Measurements from ENCODE around the gene COL18A1. TPM values are rescaled to one million over a fixed set of nuclear protein-coding genes. Genes with fewer than 3 reads are reported as not detected.

The COL18A1 gene
- total and polyA plus RNA-seq, 5 donors from 2014 or later: 0.29 to 2.7 (median 1.3) TPM

GRCh38 chr21:45546636-45547544, 141.9 kb downstream of the COL18A1 start:
- H3K4me3 Mint-ChIP-seq: peak overlapping the region in 2 of 4 donors; percentile 53 to 59
- H3K4me1 Mint-ChIP-seq: peaks cover 5 to 35% (median 22%) of the 10 kb centered on the region in 4 donors
- no peak for DNase-seq

GRCh38 chr21:45547545-45547900, 142.6 kb downstream of the COL18A1 start:
- peaks cover 5 to 36% (median 23%) of the 10 kb centered on the region in 4 donors for H3K4me1 Mint-ChIP-seq
- ATAC-seq (ENCODE audit: low read depth in 2 of 2) (no peak), DNase-seq (no peak)
- H3K27ac ChIP-seq (ENCODE audit: insufficient read depth, low read length, poor library complexity, severe bottlenecking): no peak overlapping the region
- no peak overlapping the region for H3K4me3 ChIP-seq (ENCODE audit: low read depth, low read length)
- peak overlapping the region in 2 of 4 donors; percentile 20 to 26 for H3K4me3 Mint-ChIP-seq
- H3K36me3 ChIP-seq (ENCODE audit: control insufficient read depth, insufficient read depth, low read length): no peaks in the 10 kb centered on the region
- H3K4me1 ChIP-seq (ENCODE audit: control insufficient read depth, insufficient read depth, low read length, poor library complexity, severe bottlenecking): peaks cover 35% of the 10 kb centered on the region
- no peaks in the 10 kb centered on the region for H3K27me3 ChIP-seq (ENCODE audit: control insufficient read depth, insufficient read depth, low read length)
- peak overlapping the region in 2 of 3 donors; percentile 17 to 21 for H3K27ac Mint-ChIP-seq
- H3K27me3 Mint-ChIP-seq: no peaks in the 10 kb centered on the region
- no peaks in the 10 kb centered on the region for H3K9me3 ChIP-seq (ENCODE audit: control insufficient read depth in 2 of 2, low read length in 2 of 2)
- no peaks in the 10 kb centered on the region for H3K9me3 Mint-ChIP-seq
- H3K36me3 Mint-ChIP-seq: no peaks in the 10 kb centered on the region

More at GRCh38 chr21:45546636-45547544, 141.9 kb downstream of the COL18A1 start:
- H3K27ac ChIP-seq (ENCODE audit: insufficient read depth, low read length, poor library complexity, severe bottlenecking): no peak overlapping the region
- no peaks in the 10 kb centered on the region for H3K9me3 ChIP-seq (ENCODE audit: control insufficient read depth in 2 of 2, low read length in 2 of 2)
- H3K4me1 ChIP-seq (ENCODE audit: control insufficient read depth, insufficient read depth, low read length, poor library complexity, severe bottlenecking): peaks cover 31% of the 10 kb centered on the region
- Mint-ChIP-seq H3K36me3 (no peaks in the 10 kb centered on the region), H3K27me3 (no peaks in the 10 kb centered on the region), H3K27ac (peak overlapping the region in 1 of 3 donors; percentile 52), H3K9me3 (no peaks in the 10 kb centered on the region)
- H3K36me3 ChIP-seq (ENCODE audit: control insufficient read depth, insufficient read depth, low read length): no peaks in the 10 kb centered on the region
- ATAC-seq (ENCODE audit: low read depth in 2 of 2): no peak
- H3K27me3 ChIP-seq (ENCODE audit: control insufficient read depth, insufficient read depth, low read length): no peaks in the 10 kb centered on the region
- H3K4me3 ChIP-seq (ENCODE audit: low read depth, low read length): no peak overlapping the region

DNA sequence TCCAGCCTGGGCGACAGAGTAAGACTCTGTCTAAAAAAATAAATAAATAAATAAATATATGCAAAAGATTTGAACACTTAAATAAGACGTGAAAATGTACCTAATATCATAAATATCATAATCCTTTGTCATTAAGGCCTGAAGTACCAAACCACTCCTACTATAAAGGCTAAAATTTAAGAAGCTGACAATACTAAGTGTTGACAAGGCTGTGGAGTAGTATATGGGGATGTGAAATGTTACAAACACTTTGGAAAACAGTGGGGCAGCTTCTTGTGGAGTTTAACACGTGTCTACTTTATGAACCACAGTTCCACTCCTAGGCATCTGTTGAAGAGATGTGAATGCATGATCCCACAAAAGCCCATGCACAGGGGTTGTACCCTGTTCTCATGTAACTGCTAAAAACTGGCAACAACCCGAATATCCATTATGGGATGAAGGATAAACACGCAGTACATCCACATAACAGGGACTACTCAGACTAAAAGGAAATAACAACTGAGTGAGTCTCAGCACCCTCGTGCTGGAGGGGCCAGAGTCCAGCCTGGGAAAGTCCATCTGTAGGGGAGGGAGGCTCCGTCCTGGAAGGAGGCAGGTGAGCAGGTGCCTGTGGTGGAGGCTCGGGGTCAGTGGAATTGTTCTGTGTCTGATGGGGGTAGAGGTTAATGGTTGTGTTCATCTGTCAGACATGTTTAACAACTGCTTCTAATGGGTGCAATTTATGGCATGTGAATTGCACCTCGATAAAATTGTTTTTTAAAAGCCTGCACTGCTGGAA, 143.9 kb downstream of the COL18A1 start:
- Mint-ChIP-seq H3K9me3 (no peaks in the 10 kb centered on the region), H3K27me3 (no peaks in the 10 kb centered on the region), H3K27ac (peak overlapping the region in 2 of 3 donors; percentile 48 to 87), H3K4me3 (peak overlapping the region; percentile 33 to 80 (median 61)), H3K4me1 (peaks cover 5 to 36% (median 24%) of the 10 kb centered on the region in 4 donors), H3K36me3 (no peaks in the 10 kb centered on the region)
- H3K27me3 ChIP-seq (ENCODE audit: control insufficient read depth, insufficient read depth, low read length): no peaks in the 10 kb centered on the region
- H3K4me1 ChIP-seq (ENCODE audit: control insufficient read depth, insufficient read depth, low read length, poor library complexity, severe bottlenecking): peaks cover 33% of the 10 kb centered on the region
- no peak overlapping the region for H3K4me3 ChIP-seq (ENCODE audit: low read depth, low read length)
- H3K9me3 ChIP-seq (ENCODE audit: control insufficient read depth in 2 of 2, low read length in 2 of 2): no peaks in the 10 kb centered on the region
- DNase-seq (no peak), ATAC-seq (ENCODE audit: low read depth in 2 of 2) (no peak)
- no peaks in the 10 kb centered on the region for H3K36me3 ChIP-seq (ENCODE audit: control insufficient read depth, insufficient read depth, low read length)
- no peak overlapping the region for H3K27ac ChIP-seq (ENCODE audit: insufficient read depth, low read length, poor library complexity, severe bottlenecking)

GRCh38 chr21:45549626-45550463, 144.9 kb downstream of the COL18A1 start:
- peaks cover 38% of the 10 kb centered on the region for H3K4me1 ChIP-seq (ENCODE audit: control insufficient read depth, insufficient read depth, low read length, poor library complexity, severe bottlenecking)
- H3K27me3 Mint-ChIP-seq: no peaks in the 10 kb centered on the region
- peaks cover 8 to 42% (median 26%) of the 10 kb centered on the region in 4 donors for H3K4me1 Mint-ChIP-seq
- DNase-seq (no peak), ATAC-seq (ENCODE audit: low read depth in 2 of 2) (no peak)
- H3K4me3 Mint-ChIP-seq: peak overlapping the region in 2 of 4 donors; percentile 68 to 86
- peak overlapping the region in 2 of 3 donors; percentile 48 to 87 for H3K27ac Mint-ChIP-seq
- peak overlapping the region; percentile 38 for H3K4me3 ChIP-seq (ENCODE audit: low read depth, low read length)
- H3K36me3 ChIP-seq (ENCODE audit: control insufficient read depth, insufficient read depth, low read length): no peaks in the 10 kb centered on the region
- peak overlapping the region; percentile 47 for H3K27ac ChIP-seq (ENCODE audit: insufficient read depth, low read length, poor library complexity, severe bottlenecking)
- no peaks in the 10 kb centered on the region for H3K9me3 ChIP-seq (ENCODE audit: control insufficient read depth in 2 of 2, low read length in 2 of 2)
- H3K9me3 Mint-ChIP-seq: no peaks in the 10 kb centered on the region
- no peaks in the 10 kb centered on the region for H3K36me3 Mint-ChIP-seq
- H3K27me3 ChIP-seq (ENCODE audit: control insufficient read depth, insufficient read depth, low read length): no peaks in the 10 kb centered on the region

- Mint-ChIP-seq H3K36me3 (no peaks in the 10 kb centered on the region), H3K9me3 (no peaks in the 10 kb centered on the region), H3K27ac (peak overlapping the region; percentile 76 to 89 (median 82)), H3K4me3 (peak overlapping the region; percentile 44 to 86 (median 70)), H3K27me3 (no peaks in the 10 kb centered on the region), H3K4me1 (peaks cover 8 to 43% (median 26%) of the 10 kb centered on the region in 4 donors)
- ATAC-seq (ENCODE audit: low read depth in 2 of 2) (peak; percentile 12 to 18), DNase-seq (peak in 1 of 3 donors; percentile 45)
- no peaks in the 10 kb centered on the region for H3K27me3 ChIP-seq (ENCODE audit: control insufficient read depth, insufficient read depth, low read length)
- H3K36me3 ChIP-seq (ENCODE audit: control insufficient read depth, insufficient read depth, low read length): no peaks in the 10 kb centered on the region
- H3K4me1 ChIP-seq (ENCODE audit: control insufficient read depth, insufficient read depth, low read length, poor library complexity, severe bottlenecking): peaks cover 41% of the 10 kb centered on the region
- peak overlapping the region; percentile 46 for H3K4me3 ChIP-seq (ENCODE audit: low read depth, low read length)
- no peaks in the 10 kb centered on the region for H3K9me3 ChIP-seq (ENCODE audit: control insufficient read depth in 2 of 2, low read length in 2 of 2)
- peak overlapping the region; percentile 60 for H3K27ac ChIP-seq (ENCODE audit: insufficient read depth, low read length, poor library complexity, severe bottlenecking)
These were observed 145.7 kb downstream of the COL18A1 start for GRCh38 chr21:45550522-45551210.

DNA sequence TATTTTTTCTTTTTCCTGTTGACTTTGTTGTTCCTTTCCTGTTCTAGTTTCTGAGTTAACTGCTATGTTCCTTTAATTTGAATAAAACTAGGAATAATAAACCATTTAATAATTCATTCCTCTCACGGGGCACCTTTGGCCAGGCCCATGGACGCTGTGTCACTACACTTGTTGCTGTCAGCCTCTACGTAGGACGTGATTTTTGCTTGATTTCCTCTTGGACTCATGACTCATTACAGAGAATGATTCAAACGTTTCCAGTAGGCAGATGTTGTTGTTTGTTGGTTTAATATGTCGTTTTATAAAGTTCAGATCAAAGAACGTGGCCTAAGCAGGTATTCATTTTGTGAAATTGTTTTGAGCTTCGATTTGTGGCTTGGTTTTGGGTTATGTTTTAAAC, 146.4 kb downstream of the COL18A1 start:
- Histone ChIP-seq H3K27me3 (ENCODE audit: control insufficient read depth, insufficient read depth, low read length) (no peaks in the 10 kb centered on the region), H3K27ac (ENCODE audit: insufficient read depth, low read length, poor library complexity, severe bottlenecking) (peak overlapping the region; percentile 60), H3K4me3 (ENCODE audit: low read depth, low read length) (peak overlapping the region; percentile 46), H3K4me1 (ENCODE audit: control insufficient read depth, insufficient read depth, low read length, poor library complexity, severe bottlenecking) (peaks cover 44% of the 10 kb centered on the region), H3K36me3 (ENCODE audit: control insufficient read depth, insufficient read depth, low read length) (no peaks in the 10 kb centered on the region), H3K9me3 (ENCODE audit: control insufficient read depth in 2 of 2, low read length in 2 of 2) (no peaks in the 10 kb centered on the region)
- Mint-ChIP-seq H3K36me3 (no peaks in the 10 kb centered on the region), H3K4me1 (peaks cover 8 to 43% (median 26%) of the 10 kb centered on the region in 4 donors), H3K4me3 (peak overlapping the region; percentile 65 to 86 (median 76)), H3K27me3 (no peaks in the 10 kb centered on the region), H3K27ac (peak overlapping the region; percentile 76 to 98 (median 89)), H3K9me3 (no peaks in the 10 kb centered on the region)
- peak in 2 of 3 donors; percentile 14 to 63 for DNase-seq
- ATAC-seq (ENCODE audit: low read depth in 2 of 2): peak; percentile 49 to 52
